HUES6 (cell line): Measurements from ENCODE around the gene GPC6.

Source experiments
- H3K27ac ChIP-seq: 2 replicates; pipeline ENCODE4 v1.7.0; 2013; ENCODE audit warnings: low read depth, mild to moderate bottlenecking, low read length, inconsistent platforms
- H3K27me3 ChIP-seq: 2 replicates; pipeline ENCODE4 v1.6.1; 2013; ENCODE audit warnings: low read length; ENCODE audit not compliant: control insufficient read depth, insufficient read depth
- H3K36me3 ChIP-seq: 2 replicates; pipeline ENCODE4 v1.6.1; 2013; ENCODE audit warnings: low read length; ENCODE audit not compliant: control insufficient read depth, insufficient read depth
- H3K4me1 ChIP-seq: 2 replicates; pipeline ENCODE4 v1.6.1; 2013; ENCODE audit warnings: low read length; ENCODE audit not compliant: control insufficient read depth, insufficient read depth
- H3K4me3 ChIP-seq: 2 replicates; pipeline ENCODE4 v1.5.1; 2013; ENCODE audit warnings: low read depth, low read length
- H3K9ac ChIP-seq: one replicate; pipeline ENCODE4 v1.6.1; 2013; ENCODE audit warnings: mild to moderate bottlenecking, low read length
- H3K9me3 ChIP-seq: 2 replicates; pipeline ENCODE4 v1.6.1; 2013; ENCODE audit warnings: low read depth, low read length; ENCODE audit not compliant: control insufficient read depth, insufficient read depth

GPC6 gene

DNA sequence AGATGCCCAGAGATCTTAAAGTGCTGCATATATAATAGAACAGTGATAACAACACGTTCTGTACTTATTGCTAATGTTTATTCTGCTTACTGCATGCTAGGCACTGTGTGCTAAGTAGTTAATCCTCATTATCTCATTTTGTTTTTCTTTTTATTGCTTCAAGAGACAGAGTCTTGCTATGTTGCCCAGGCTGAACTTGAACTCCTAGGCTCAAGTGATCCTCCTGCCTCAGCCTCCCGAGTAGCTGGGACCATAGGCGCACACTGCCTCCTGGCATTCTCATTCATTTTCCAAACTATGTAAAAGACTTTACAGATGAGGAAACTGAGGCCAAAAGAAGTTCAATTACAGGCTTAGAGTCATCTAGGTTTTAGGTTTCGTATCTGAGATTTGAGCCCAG lies 548.4 kb downstream of the GPC6 start:
- no peaks in the 10 kb centered on the region for H3K36me3 ChIP-seq
- no peaks in the 10 kb centered on the region for H3K9me3 ChIP-seq
- H3K4me3 ChIP-seq: no peak overlapping the region
- H3K9ac ChIP-seq: no peak overlapping the region
- no peak overlapping the region for H3K27ac ChIP-seq
- no peaks in the 10 kb centered on the region for H3K27me3 ChIP-seq
- H3K4me1 ChIP-seq: peaks cover 4% of the 10 kb centered on the region

DNA sequence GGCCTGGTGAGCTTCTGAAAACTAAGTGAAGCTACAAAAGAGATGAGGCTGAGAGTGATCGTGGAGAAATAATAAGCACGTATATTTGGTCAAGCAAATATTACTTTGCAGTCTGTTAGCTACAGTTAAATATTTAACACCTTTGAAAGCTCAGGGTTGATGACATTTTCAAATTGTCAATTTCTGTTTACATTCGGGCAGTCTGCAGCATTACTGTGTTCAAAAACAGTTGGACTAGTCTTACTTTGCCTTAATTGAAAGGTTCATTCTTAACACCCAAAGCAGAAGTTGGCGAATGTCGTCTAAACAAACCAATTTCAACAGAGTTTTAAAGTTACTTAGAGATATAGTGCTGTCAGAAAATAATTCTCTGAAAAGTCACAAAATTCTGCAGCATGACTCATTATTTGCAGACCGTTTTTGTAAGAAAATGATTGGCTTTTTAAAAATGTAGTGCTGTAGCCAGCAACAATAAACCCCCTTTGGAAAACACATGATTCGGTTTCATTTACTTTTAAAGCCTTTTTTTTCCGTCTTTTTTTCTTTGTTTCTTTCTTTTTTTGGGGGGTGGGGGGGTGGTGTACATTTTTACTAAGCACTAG lies 549.0 kb downstream of the GPC6 start:
- Histone ChIP-seq H3K4me1 (peaks cover 4% of the 10 kb centered on the region), H3K9ac (no peak overlapping the region), H3K4me3 (no peak overlapping the region), H3K27me3 (no peaks in the 10 kb centered on the region), H3K27ac (no peak overlapping the region), H3K36me3 (no peaks in the 10 kb centered on the region), H3K9me3 (no peaks in the 10 kb centered on the region)

DNA sequence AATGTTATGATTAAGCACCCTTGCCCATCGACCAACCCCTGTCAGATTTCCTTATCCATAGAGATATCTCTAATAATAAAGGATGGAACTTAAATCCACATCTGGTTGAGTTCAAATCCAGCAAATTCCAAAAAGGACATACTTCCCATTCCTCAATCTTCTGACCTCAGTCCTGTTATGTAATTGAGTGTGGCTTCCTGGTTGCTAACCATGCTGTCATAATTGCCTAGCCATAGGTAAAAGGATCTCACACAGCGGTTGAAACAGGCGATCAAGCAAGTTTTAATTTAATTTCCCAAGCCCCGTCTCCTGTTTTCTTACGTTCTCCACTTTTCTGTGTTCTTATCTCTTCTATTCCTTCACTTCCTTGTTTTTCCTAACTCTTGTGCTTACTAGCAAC lies 550.3 kb downstream of the GPC6 start:
- H3K36me3 ChIP-seq: no peaks in the 10 kb centered on the region
- no peaks in the 10 kb centered on the region for H3K9me3 ChIP-seq
- no peak overlapping the region for H3K27ac ChIP-seq
- peaks cover 4% of the 10 kb centered on the region for H3K4me1 ChIP-seq
- no peak overlapping the region for H3K9ac ChIP-seq
- no peaks in the 10 kb centered on the region for H3K27me3 ChIP-seq
- no peak overlapping the region for H3K4me3 ChIP-seq

DNA sequence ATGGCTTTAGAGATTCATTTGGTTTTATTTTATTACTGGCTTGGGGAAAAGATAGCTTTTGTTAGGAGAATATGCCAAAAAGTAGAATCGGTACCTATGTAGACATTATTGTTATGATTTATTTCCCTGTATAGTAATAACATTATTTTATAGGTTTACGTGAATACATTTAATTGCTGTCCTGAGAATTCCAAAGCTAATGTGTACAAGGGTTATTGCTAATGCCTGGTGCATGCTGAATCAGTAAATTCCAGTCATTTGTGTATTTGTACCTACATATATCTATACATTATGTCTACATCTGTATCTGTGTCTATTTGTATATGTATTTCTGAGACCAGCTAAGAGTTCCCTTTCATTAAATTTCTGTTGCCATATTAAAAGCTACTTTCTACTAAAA lies 550.9 kb downstream of the GPC6 start:
- Histone ChIP-seq H3K4me1 (peaks cover 4% of the 10 kb centered on the region), H3K27me3 (no peaks in the 10 kb centered on the region), H3K36me3 (no peaks in the 10 kb centered on the region), H3K27ac (no peak overlapping the region), H3K9ac (no peak overlapping the region), H3K4me3 (no peak overlapping the region), H3K9me3 (no peaks in the 10 kb centered on the region)

DNA sequence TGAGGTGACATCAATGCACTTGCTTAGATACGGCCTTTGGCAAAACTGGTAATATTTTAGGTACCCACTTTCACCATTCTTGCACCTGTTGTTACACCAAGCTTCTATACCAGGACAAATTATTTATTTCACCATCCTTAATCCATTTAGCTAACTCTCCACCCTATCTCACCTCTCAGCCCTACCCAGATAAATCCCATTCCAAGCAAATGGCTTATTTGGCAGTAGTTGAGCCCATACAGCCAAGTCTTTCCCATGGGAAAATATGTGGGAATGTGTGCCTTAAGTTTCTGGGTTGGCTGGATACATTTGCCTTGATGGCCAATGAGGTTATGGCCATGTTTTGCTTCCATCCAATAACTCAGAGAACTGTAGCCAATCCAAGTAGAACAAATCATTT lies 551.9 kb downstream of the GPC6 start:
- Histone ChIP-seq H3K4me1 (peaks cover 4% of the 10 kb centered on the region), H3K9ac (no peak overlapping the region), H3K36me3 (no peaks in the 10 kb centered on the region), H3K4me3 (no peak overlapping the region), H3K9me3 (0 out of 2 replicates have a peak, but pooled peaks cover 4% of the 10 kb centered on the region), H3K27ac (no peak overlapping the region), H3K27me3 (no peaks in the 10 kb centered on the region)

DNA sequence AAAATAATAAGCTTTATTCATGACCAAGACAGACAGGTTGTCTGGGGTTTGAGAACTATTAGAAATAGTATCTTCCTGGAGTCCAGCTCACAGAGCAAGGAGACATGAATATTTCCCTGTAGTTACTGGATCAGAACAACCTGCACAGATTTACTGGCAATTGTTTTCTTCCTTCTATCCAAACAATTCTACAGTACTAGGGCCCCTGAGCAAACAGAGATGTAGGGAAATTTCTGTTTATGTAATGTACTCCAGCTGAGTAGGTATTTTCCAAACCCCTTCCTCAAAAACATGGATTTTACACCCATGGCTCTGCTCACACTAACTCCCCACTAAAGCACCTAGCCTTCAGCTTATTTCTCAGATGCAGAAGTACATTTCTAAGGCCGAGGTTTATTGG lies 557.6 kb downstream of the GPC6 start:
- no peaks in the 10 kb centered on the region for H3K36me3 ChIP-seq
- H3K9ac ChIP-seq: no peak overlapping the region
- no peaks in the 10 kb centered on the region for H3K27me3 ChIP-seq
- H3K9me3 ChIP-seq: 0 out of 2 replicates have a peak, but pooled peaks cover 4% of the 10 kb centered on the region
- no peak overlapping the region for H3K4me3 ChIP-seq
- no peak overlapping the region for H3K27ac ChIP-seq
- no peaks in the 10 kb centered on the region for H3K4me1 ChIP-seq

DNA sequence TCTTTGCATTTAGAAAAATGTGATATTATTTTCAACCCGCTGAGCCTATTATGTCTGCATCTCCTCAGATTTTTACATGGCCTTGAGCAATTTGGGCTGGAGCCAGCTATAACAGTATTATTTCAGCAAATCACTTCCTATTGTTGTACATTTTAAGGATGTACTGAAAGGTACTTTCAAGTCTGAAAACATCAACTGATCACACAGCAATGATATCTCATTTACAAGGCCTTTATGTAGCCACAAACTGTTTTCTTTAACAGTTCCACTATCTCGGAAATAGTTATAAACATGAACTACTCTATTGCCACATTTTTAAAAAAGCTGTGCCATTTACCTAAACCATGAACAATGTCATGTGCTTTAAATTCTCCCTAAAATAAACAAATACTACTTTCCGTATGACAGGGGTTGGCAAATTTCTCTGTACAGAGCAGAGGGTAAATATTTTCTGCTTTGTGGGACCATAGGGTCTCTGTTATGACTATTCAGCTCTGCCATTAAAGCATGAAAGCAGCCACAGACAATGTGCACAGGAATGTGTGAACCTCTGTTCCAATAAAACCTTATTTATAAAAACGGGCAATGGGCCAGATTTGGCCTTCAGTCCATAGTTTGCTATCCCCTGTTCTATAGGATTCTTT lies 560.4 kb downstream of the GPC6 start:
- H3K9ac ChIP-seq: no peak overlapping the region
- no peaks in the 10 kb centered on the region for H3K27me3 ChIP-seq
- H3K4me3 ChIP-seq: no peak overlapping the region
- no peaks in the 10 kb centered on the region for H3K36me3 ChIP-seq
- H3K4me1 ChIP-seq: no peaks in the 10 kb centered on the region
- 0 out of 2 replicates have a peak, but pooled peaks cover 4% of the 10 kb centered on the region for H3K9me3 ChIP-seq
- H3K27ac ChIP-seq: no peak overlapping the region

DNA sequence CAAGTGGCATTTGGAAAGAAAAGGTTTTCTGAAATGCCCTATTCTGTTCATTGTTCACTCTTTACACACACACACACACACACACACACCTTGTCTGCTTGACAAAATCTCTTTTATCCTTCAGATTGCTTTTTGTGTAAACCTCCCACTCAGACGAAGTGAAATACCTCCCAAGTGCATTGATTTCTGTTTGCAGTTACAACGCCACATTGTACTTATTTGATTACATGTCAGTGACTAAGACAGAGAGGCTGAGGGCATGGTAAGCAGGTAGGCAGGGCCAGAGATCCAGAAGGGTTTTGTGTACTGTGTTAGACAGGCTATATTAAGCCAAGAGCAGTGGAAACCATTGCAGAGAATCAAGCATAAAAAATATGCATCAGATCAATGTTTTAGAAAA lies 561.8 kb downstream of the GPC6 start:
- no peaks in the 10 kb centered on the region for H3K27me3 ChIP-seq
- no peaks in the 10 kb centered on the region for H3K9me3 ChIP-seq
- H3K9ac ChIP-seq: no peak overlapping the region
- H3K4me3 ChIP-seq: no peak overlapping the region
- no peak overlapping the region for H3K27ac ChIP-seq
- no peaks in the 10 kb centered on the region for H3K4me1 ChIP-seq
- H3K36me3 ChIP-seq: no peaks in the 10 kb centered on the region

DNA sequence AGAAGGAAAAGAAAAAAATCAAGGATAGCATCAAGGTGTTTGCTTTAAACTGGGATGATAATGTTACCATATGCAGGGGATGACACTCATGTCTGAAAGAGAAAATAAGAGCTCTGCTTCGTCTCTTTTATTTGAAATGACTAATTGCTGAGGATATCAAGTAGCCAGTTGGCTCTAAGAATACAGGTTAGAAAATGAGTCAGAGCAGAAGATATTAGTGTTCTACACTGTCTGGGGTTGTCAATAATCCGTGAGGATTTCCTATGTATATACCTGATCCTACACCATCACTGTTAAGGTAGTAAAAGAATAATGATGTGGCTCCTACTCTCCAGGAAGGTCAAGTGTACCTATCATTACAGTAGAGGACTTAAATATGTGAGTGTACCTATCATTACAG lies 562.5 kb downstream of the GPC6 start:
- no peaks in the 10 kb centered on the region for H3K36me3 ChIP-seq
- H3K9ac ChIP-seq: no peak overlapping the region
- no peaks in the 10 kb centered on the region for H3K9me3 ChIP-seq
- no peaks in the 10 kb centered on the region for H3K4me1 ChIP-seq
- no peak overlapping the region for H3K4me3 ChIP-seq
- no peak overlapping the region for H3K27ac ChIP-seq
- no peaks in the 10 kb centered on the region for H3K27me3 ChIP-seq

DNA sequence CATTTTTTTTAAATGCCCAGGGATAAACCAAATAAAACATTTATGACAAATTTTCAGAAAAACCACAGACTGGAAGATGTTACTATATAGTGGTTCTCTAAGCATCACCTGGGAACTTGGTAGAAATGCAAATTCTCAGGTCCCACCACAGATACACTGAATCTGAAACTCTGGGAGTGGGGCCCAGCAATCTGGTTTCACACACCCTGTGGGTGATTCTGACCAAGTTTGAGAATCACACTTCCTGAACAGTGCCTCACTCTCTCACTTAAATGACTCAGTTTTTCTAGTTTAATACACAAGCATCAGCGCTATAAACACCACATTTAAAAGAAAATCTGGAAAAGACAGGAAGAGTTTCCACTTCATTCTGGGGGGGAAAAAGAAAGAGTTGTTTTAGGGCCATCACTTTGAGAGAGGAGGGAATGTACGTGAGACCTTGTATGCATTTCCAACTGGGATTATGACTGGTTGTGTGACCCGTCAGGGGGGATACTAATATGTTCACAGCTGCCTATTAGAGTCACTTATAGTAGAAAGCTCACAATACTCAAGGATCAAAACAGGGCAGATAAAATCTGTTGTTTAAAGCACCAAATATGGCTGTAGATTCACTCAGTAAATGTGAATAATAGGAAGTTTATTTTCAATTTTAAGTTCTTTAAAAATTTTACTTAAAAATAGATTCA lies 567.7 kb downstream of the GPC6 start:
- Histone ChIP-seq H3K4me1 (no peaks in the 10 kb centered on the region), H3K36me3 (no peaks in the 10 kb centered on the region), H3K4me3 (no peak overlapping the region), H3K9ac (no peak overlapping the region), H3K27ac (no peak overlapping the region), H3K9me3 (no peaks in the 10 kb centered on the region), H3K27me3 (no peaks in the 10 kb centered on the region)

DNA sequence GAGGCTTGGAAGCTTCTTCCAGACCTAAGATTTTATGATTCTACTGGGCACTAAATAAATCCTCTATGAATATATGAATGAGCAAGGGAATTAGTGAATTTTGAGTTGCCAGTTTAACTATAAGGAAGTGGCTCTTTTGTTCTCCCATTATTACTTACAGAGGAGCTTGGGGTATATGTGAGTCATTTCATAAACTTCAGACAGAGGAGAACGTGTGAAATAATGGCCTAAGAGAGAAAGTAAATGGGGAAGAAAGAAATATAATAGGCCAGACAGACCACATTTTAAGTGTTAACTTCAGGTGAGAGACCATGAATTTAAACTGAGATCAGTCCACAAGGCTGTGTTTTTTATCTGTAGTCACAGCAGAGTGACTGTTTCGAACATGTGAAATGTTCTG lies 570.9 kb downstream of the GPC6 start:
- Histone ChIP-seq H3K27ac (no peak overlapping the region), H3K4me1 (no peaks in the 10 kb centered on the region), H3K27me3 (no peaks in the 10 kb centered on the region), H3K9me3 (no peaks in the 10 kb centered on the region), H3K4me3 (no peak overlapping the region), H3K36me3 (no peaks in the 10 kb centered on the region), H3K9ac (no peak overlapping the region)
